Right lobe of liver (tissue), 6 donors: ENCODE measurements around the gene OTC. TPM values are rescaled to one million over a fixed set of nuclear protein-coding genes. Genes with fewer than 3 reads are reported as not detected.

ENCODE experiments used
- ATAC-seq, 4 donors: fragments of 200-7000 bp; cut with Tn5 transposase; one replicate each; pipeline ENCODE4 v1.9.1; 2020; ENCODE audit warnings: mild to moderate bottlenecking in 4 of 4, moderate library complexity in 4 of 4
- DNase-seq, 3 donors: peaks; one replicate each; pipeline ENCODE4 v3.0.0-alpha.2; 2020
- H3K27ac ChIP-seq, 3 donors: fragments of 200-600 bp; one replicate each; pipeline ENCODE4 v1.8.0; 2022
- H3K27me3 ChIP-seq, 2 donors: fragments of 200-600 bp; one replicate each; pipeline ENCODE4 v1.8.0; 2022
- H3K36me3 ChIP-seq, 4 donors: fragments of 200-600 bp; sonication (generic) in 1 of 4; one replicate each; pipeline versions ENCODE4 v1.5.1 to v1.8.0; 2017 to 2022; ENCODE audit warnings: control low read depth in 1 of 4
- H3K4me1 ChIP-seq, 4 donors: fragments of 200-600 bp; sonication (generic) in 1 of 4; one replicate each; pipeline versions ENCODE4 v1.5.1 to v1.8.0; 2017 to 2022; ENCODE audit warnings: control low read depth in 1 of 4
- H3K4me3 ChIP-seq, 3 donors: fragments of 200-600 bp; one replicate each; pipeline ENCODE4 v1.8.0; 2022
- H3K9me3 ChIP-seq, 4 donors: fragments of 200-600 bp; sonication (generic) in 1 of 4; one replicate each; pipeline versions ENCODE4 v1.5.1 to v1.8.0; 2017 to 2022; ENCODE audit warnings: control low read depth in 1 of 4
- CTCF ChIP-seq, 4 donors: fragments of 200-600 bp in 3 of 4; fragments of 450-650 bp in 1 of 4; IDR thresholded peaks; one replicate each; pipeline versions ENCODE4 v1.5.1 to v1.8.0; 2016 to 2022; ENCODE audit warnings: antibody characterized with exemption in 4 of 4, mild to moderate bottlenecking in 2 of 4
- POLR2A ChIP-seq: fragments of 450-650 bp; IDR thresholded peaks from one replicate; pipeline ENCODE4 v1.6.1; 2017; ENCODE audit warnings: antibody characterized with exemption, mild to moderate bottlenecking
- WGBS: methylation state at CpG from one replicate; pipeline ENCODE4 v1.1.6; 2018; ENCODE audit warnings: low coverage, low lambda C conversion rate; ENCODE audit not compliant: insufficient coverage; ENCODE audit errors: missing lambda C conversion rate; 5-methylcytosine and 5-hydroxymethylcytosine counted together
- intact Hi-C, 2 donors: fragments of 100-400 bp; cut with DNase I; formaldehyde crosslinking; loops; one replicate each; pipeline versions ENCODE4 v1.11.2 to v1.14.1; 2022
- total RNA-seq, 6 experiments: library from RNA; depleted of rRNA in 2 of 6; stranded (reverse); fragments of >200 nt in 2 of 6; fragmentation: NEBNext Ultra II Directional in 3 of 6; extraction: Animal tissue kit (Norgen Biotek cat#: 25700) in 3 of 6; gene quantifications; one replicate each; pipeline versions ENCODE4 v1.1.0 to v1.2.4, GENCODE V29; 2016 to 2023
- donor health status: DM: no; HTN: yes; CAD: no.
- donor health status: DM: no; HTN: no; CAD: no.
- donor health status: DM: no; HTN: no; CAD: no.
- donor health status: DM: no; HTN: yes; CAD: no.
- donor health status: DM: no; HTN: yes; CAD: no.

Gene OTC
- total RNA-seq, 6 experiments from 2014 or later: 84.6 to 212 (median 95.5) TPM

- TF ChIP-seq CTCF (IDR thresholded peaks at IDR 0.05): no peak
- Histone ChIP-seq H3K36me3 (no peaks in the 10 kb centered on the region), H3K4me1 (no peaks in the 10 kb centered on the region), H3K4me3 (no peak overlapping the region), H3K9me3 (no peaks in the 10 kb centered on the region), H3K27ac (peak overlapping the region; percentile 14 to 30 (median 20)), H3K27me3 (no peaks in the 10 kb centered on the region)
- ATAC-seq (peak; percentile 70 to 80 (median 75)), DNase-seq (no peak)
- intact Hi-C loops: no loop called here
- 23% methylated on average over 4 of the region's 4 CpGs for WGBS
Observed at GRCh38 chrX:38357747-38358673, 5.6 kb downstream of the OTC start.

GRCh38 chrX:38363046-38363445, 10.6 kb downstream of the OTC start:
- H3K27ac ChIP-seq: no peak overlapping the region
- no peaks in the 10 kb centered on the region for H3K4me1 ChIP-seq
- H3K27me3 ChIP-seq: no peaks in the 10 kb centered on the region
- intact Hi-C loops: no loop called here
- H3K4me3 ChIP-seq: no peak overlapping the region
- ATAC-seq: no peak
- TF ChIP-seq CTCF (IDR thresholded peaks at IDR 0.05) (no peak), POLR2A (no peak)
- no peaks in the 10 kb centered on the region for H3K9me3 ChIP-seq
- DNase-seq: no peak
- H3K36me3 ChIP-seq: no peaks in the 10 kb centered on the region

- no peak overlapping the region for H3K4me3 ChIP-seq
- 45% methylated on average over 3 of the region's 3 CpGs for WGBS
- ATAC-seq: peak in 2 of 4 donors; percentile 35 to 50
- no peak for DNase-seq
- H3K36me3 ChIP-seq: peaks cover 0 to 6% (median 0%) of the 10 kb centered on the region in 4 donors
- H3K27ac ChIP-seq: no peak overlapping the region
- H3K4me1 ChIP-seq: no peaks in the 10 kb centered on the region
- no peaks in the 10 kb centered on the region for H3K9me3 ChIP-seq
- no peaks in the 10 kb centered on the region for H3K27me3 ChIP-seq
- TF ChIP-seq POLR2A (no peak), CTCF (IDR thresholded peaks at IDR 0.05) (no peak)
- intact Hi-C loops: no loop called here
Observed at GRCh38 chrX:38365954-38366353, 13.6 kb downstream of the OTC start.

GRCh38 chrX:38368774-38369173, 16.4 kb downstream of the OTC start:
- TF ChIP-seq CTCF (IDR thresholded peaks at IDR 0.05): no peak
- no peak for TF ChIP-seq POLR2A

More at GRCh38 chrX:38368774-38369173, 16.4 kb downstream of the OTC start:
- Histone ChIP-seq H3K36me3 (peaks cover 0 to 6% (median 0%) of the 10 kb centered on the region in 4 donors), H3K9me3 (no peaks in the 10 kb centered on the region), H3K27ac (no peak overlapping the region), H3K4me3 (no peak overlapping the region), H3K4me1 (no peaks in the 10 kb centered on the region), H3K27me3 (no peaks in the 10 kb centered on the region)
- DNase-seq (no peak), ATAC-seq (no peak)
- 53% methylated on average over 2 of the region's 2 CpGs for WGBS
- intact Hi-C loops: no loop called here
